Renal cortical epithelial cell (primary cell): ENCODE results near the gene MRPS18A. TPM values are rescaled to one million over a fixed set of nuclear protein-coding genes. Genes with fewer than 3 reads are reported as not detected.
A peak's percentile ranks its signal among the peaks of the same experiment; 100 is the strongest.

Experiments
- DNase-seq: peaks from one replicate; pipeline ENCODE4 v3.0.0-alpha.2; 2011; ENCODE audit warnings: low read depth
- total RNA-seq: library from RNA; depleted of rRNA; stranded (reverse); fragments of >200 nt; gene quantifications from 2 replicates; pipeline ENCODE4 v1.2.3, GENCODE V29; 2014

MRPS18A gene
- 35.5 and 62.0 TPM in 2 replicates for total RNA-seq

GRCh38 chr6:43687437-43688347 is at the start of gene MRPS18A:
TSS of gene MRPS18A (minus strand) at chr6:43687791. CDS start at chr6:43687779, 12 bp downstream.
- DNase-seq: peak; percentile 62

- DNase-seq: no peak
Observed at GRCh38 chr6:43736844-43737243, 49.3 kb upstream of the MRPS18A start.

GRCh38 chr6:43736211-43736786 is 48.7 kb upstream of the MRPS18A start:
- no peak for DNase-seq

GRCh38 chr6:43735642-43736199 is 48.1 kb upstream of the MRPS18A start:
- DNase-seq: no peak

GRCh38 chr6:43734294-43734665 is 46.7 kb upstream of the MRPS18A start:
- no peak for DNase-seq

GRCh38 chr6:43733471-43734293 is 46.1 kb upstream of the MRPS18A start:
- DNase-seq: no peak

GRCh38 chr6:43730634-43731033 is 43.0 kb upstream of the MRPS18A start:
- no peak for DNase-seq

- no peak for DNase-seq
Observed at GRCh38 chr6:43729537-43729936, 41.9 kb upstream of the MRPS18A start.

GRCh38 chr6:43728586-43728985 is 41.0 kb upstream of the MRPS18A start:
- peak; percentile 16 for DNase-seq

GRCh38 chr6:43727634-43728033 is 40.0 kb upstream of the MRPS18A start:
- no peak for DNase-seq

GRCh38 chr6:43725643-43726580 is 38.3 kb upstream of the MRPS18A start:
- no peak for DNase-seq

GRCh38 chr6:43724914-43725642 is 37.5 kb upstream of the MRPS18A start:
- peak; percentile 85 for DNase-seq

GRCh38 chr6:43724354-43724753 is 36.8 kb upstream of the MRPS18A start:
- no peak for DNase-seq

GRCh38 chr6:43723737-43724295 is 36.2 kb upstream of the MRPS18A start:
- DNase-seq: peak; percentile 63

GRCh38 chr6:43722920-43723545 is 35.4 kb upstream of the MRPS18A start:
- DNase-seq: peak; percentile 36

GRCh38 chr6:43720999-43721398 is 33.4 kb upstream of the MRPS18A start:
- DNase-seq: no peak

GRCh38 chr6:43719511-43719910 is 31.9 kb upstream of the MRPS18A start:
- no peak for DNase-seq

- DNase-seq: no peak
Observed at GRCh38 chr6:43718387-43719105, 31.0 kb upstream of the MRPS18A start.

GRCh38 chr6:43717822-43718221 is 30.2 kb upstream of the MRPS18A start:
- no peak for DNase-seq
